Anterior cingulate cortex (tissue), 58 donors: ENCODE data around the gene CCDC138.

ENCODE experiments used
- DNase-seq, 58 donors: peaks; one replicate each; lab custom pipeline; 2025; lab: John Stamatoyannopoulos, UW

The CCDC138 gene

GRCh38 chr2:108916796-108917421 lies 130.3 kb downstream of the CCDC138 start:
- peak in 12 of 58 donors; percentile 10 to 57 (median 30) for DNase-seq

DNA sequence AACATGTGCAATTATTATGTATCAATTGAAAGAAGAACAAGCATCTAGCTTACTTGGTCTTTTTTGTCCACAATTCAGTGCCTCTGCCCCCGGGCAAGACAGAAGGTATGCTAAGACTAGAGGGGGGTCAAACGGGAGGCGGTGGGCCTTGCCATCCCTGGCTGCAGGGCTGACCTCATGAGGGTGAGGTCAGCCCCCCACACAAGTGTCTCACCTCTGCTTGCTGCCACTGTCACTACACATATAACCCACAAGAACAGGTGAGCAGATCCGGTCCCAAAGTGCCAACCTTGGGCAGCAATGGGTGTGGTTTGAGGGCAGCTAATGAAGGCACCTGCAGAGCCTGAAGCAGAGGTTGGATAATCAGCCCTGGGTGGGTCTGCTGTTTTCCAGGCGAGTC lies 131.0 kb downstream of the CCDC138 start:
- DNase-seq, result no peak

- no peak for DNase-seq
Observed at GRCh38 chr2:108918156-108918874, 131.7 kb downstream of the CCDC138 start.

GRCh38 chr2:108918941-108919341 lies 132.4 kb downstream of the CCDC138 start:
- no peak for DNase-seq

- DNase-seq, result no peak
Observed at GRCh38 chr2:108919571-108920373, 133.2 kb downstream of the CCDC138 start.

DNA sequence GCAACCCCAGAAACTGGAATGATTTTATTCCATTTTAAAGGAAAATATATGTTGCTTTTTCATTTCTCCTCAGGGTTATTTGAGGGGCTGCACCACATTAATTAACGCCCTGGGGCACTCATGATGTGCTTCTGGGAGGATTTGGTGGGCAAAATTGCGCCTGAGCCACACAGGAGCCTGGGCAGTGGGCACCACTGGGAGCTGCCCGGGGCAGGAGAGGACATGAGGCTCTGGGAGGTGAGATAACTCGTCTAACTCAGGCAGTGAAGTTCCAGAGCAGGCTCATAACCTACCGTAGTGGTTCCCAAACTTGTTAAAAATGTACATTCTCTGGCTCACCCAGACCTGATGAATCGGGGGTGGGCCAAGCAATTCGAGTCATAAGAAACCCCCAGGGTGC lies 134.1 kb downstream of the CCDC138 start:
- DNase-seq, result no peak

- no peak for DNase-seq
Observed at GRCh38 chr2:108921096-108922030, 134.8 kb downstream of the CCDC138 start.

GRCh38 chr2:108922141-108922915 lies 135.8 kb downstream of the CCDC138 start:
- DNase-seq, result peak in 6 of 58 donors; percentile 7 to 48 (median 18)

- DNase-seq, result no peak
Observed at GRCh38 chr2:108923019-108923700, 136.6 kb downstream of the CCDC138 start.

GRCh38 chr2:108923736-108924579 lies 137.4 kb downstream of the CCDC138 start:
- no peak for DNase-seq

DNA sequence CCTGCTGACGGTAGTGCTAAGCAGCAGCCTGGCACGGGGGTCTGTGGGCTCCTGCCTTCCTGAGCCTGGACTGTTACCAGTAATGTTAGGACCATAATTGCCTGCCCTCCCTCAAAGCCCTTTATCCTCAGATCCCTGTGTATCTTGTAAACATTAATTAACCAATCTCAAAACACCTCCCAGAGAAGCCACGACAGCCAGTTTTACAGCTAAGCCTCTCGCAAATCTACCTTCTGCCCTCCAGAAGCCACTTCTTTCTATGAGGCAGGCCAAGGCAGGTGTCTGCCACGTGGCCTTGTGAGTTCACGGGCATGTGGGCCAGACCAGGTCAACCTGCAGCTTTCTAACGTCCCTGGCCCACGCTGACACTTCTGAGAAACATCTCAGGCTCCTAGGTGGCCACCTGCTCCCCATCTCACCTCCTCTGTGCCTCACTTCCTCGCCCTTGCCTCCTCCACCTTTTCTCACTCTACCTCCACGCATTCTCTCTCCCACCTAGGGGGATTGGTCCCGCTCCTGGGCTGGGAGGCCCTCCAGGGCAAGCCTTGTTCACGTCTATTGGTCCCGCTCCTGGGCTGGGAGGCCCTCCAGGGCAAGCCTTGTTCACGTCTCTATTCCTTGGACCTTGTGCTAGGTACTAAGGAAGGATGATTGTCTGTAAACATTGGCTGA lies 138.1 kb downstream of the CCDC138 start:
- DNase-seq, result no peak

GRCh38 chr2:108925286-108925685 lies 138.7 kb downstream of the CCDC138 start:
- DNase-seq, result no peak

GRCh38 chr2:108925735-108926134 lies 139.2 kb downstream of the CCDC138 start:
- DNase-seq, result no peak
